Endothelial cell of umbilical vein (primary cell): ENCODE data around the gene TRAPPC4. TPM values are rescaled to one million over a fixed set of nuclear protein-coding genes. Genes with fewer than 3 reads are reported as not detected.

Source experiments
- BruUV-seq: library from RNA; stranded (reverse); fragments of 400-500 nt; replicated peaks from 2 replicates; lab custom pipeline; 2021; lab: Mats Ljungman, UMichigan
- CTCF ChIA-PET: fragments of 300-600, 350-600 bp; sonication (Branson Sonifier 250); formaldehyde crosslinking; loops from one replicate; lab custom pipeline; 2021; ENCODE audit warnings: antibody characterized with exemption, inconsistent platforms; lab: Charles Lee
- POLR2A ChIA-PET: fragments of 300-600, 350-600 bp; sonication (Branson Sonifier 250); formaldehyde crosslinking; loops from one replicate; lab custom pipeline; 2021; ENCODE audit warnings: antibody characterized with exemption, inconsistent platforms; lab: Charles Lee
- DNase-seq: peaks from one replicate; pipeline ENCODE4 v3.0.0-alpha.2; 2011; ENCODE audit warnings: low read depth, low spot score
- FAIRE-seq: peaks from 2 replicates; lab custom pipeline; 2011; peaks lifted over from hg19 to GRCh38; lab: Jason Lieb, UNC
- H2AFZ ChIP-seq: 2 replicates; pipeline ENCODE4 v1.6.0; 2012; ENCODE audit warnings: low read depth, low read length, control low read depth, inconsistent platforms
- H3K27ac ChIP-seq: 2 replicates; pipeline ENCODE4 v1.5.1; 2011; ENCODE audit warnings: low read depth, mild to moderate bottlenecking, control low read depth, low read length, moderate library complexity; ENCODE audit not compliant: insufficient read depth
- H3K27me3 ChIP-seq, 2 experiments: 2 replicates each; pipeline versions ENCODE4 v1.6.0 to v1.6.1; 2011; ENCODE audit warnings: low read length in 2 of 2, mixed read lengths in 1 of 2; ENCODE audit not compliant: control insufficient read depth in 2 of 2, insufficient read depth in 2 of 2
- H3K36me3 ChIP-seq, 2 experiments: 2 replicates in 1 of 2; 3 replicates in 1 of 2; pipeline ENCODE4 v1.5.1; 2011; ENCODE audit warnings: low read length in 2 of 2, mild to moderate bottlenecking in 1 of 2, moderate library complexity in 1 of 2; ENCODE audit not compliant: control insufficient read depth in 2 of 2, insufficient read depth in 2 of 2; ENCODE audit errors: extremely low read depth in 1 of 2
- H3K4me1 ChIP-seq: 3 replicates; pipeline ENCODE4 v1.5.1; 2011; ENCODE audit warnings: mild to moderate bottlenecking, low read length; ENCODE audit not compliant: control insufficient read depth, insufficient read depth; ENCODE audit errors: extremely low read depth
- H3K4me2 ChIP-seq: 2 replicates; pipeline ENCODE4 v1.6.1; 2011; ENCODE audit warnings: low read length, control low read depth, mixed read lengths; ENCODE audit not compliant: insufficient read depth
- H3K4me3 ChIP-seq, 3 experiments: fragments of 200-600 bp in 1 of 3; sonication (generic), shearing (Covaris generic) in 1 of 3; replicated peaks in 1 of 3; 2 replicates each; pipeline ENCODE4 v1.5.1; 2011 to 2016; ENCODE audit warnings: control low read depth in 3 of 3, low read length in 3 of 3, mild to moderate bottlenecking in 2 of 3, inconsistent platforms in 1 of 3, low read depth in 1 of 3, moderate library complexity in 1 of 3; ENCODE audit not compliant: insufficient read depth in 1 of 3
- H3K79me2 ChIP-seq: 2 replicates; pipeline ENCODE4 v1.6.0; 2012; ENCODE audit warnings: low read length, inconsistent platforms; ENCODE audit not compliant: control insufficient read depth, insufficient read depth
- H3K9ac ChIP-seq: replicated peaks from 2 replicates; pipeline ENCODE3; 2011; ENCODE audit warnings: low read length, control low read depth; ENCODE audit not compliant: insufficient read depth; ENCODE audit errors: extremely low read depth
- H3K9me1 ChIP-seq: replicated peaks from 3 replicates; pipeline ENCODE4 v1.6.0; 2011; ENCODE audit warnings: mild to moderate bottlenecking, low read length; ENCODE audit not compliant: control insufficient read depth, insufficient read depth; ENCODE audit errors: extremely low read depth
- H3K9me3 ChIP-seq: replicated peaks from 2 replicates; pipeline ENCODE4 v1.5.1; 2012; ENCODE audit warnings: low read length, inconsistent platforms; ENCODE audit not compliant: control insufficient read depth, insufficient read depth
- H4K20me1 ChIP-seq: replicated peaks from 2 replicates; pipeline ENCODE3; 2011; ENCODE audit warnings: mild to moderate bottlenecking, low read length; ENCODE audit not compliant: control insufficient read depth, insufficient read depth; ENCODE audit errors: extremely low read depth
- EZH2 ChIP-seq: IDR thresholded peaks from 2 replicates; pipeline ENCODE4 v1.6.1; 2012; ENCODE audit warnings: borderline replicate concordance, low read depth, mild to moderate bottlenecking, moderate library complexity, low read length, inconsistent platforms; ENCODE audit not compliant: severe bottlenecking
- FOS ChIP-seq: IDR thresholded peaks from 2 replicates; pipeline ENCODE4 v1.6.1; 2011; ENCODE audit warnings: mild to moderate bottlenecking, low read length, moderate library complexity, borderline replicate concordance; ENCODE audit not compliant: insufficient read depth
- GATA2 ChIP-seq: IDR thresholded peaks from 2 replicates; pipeline ENCODE4 v1.7.0; 2011; ENCODE audit warnings: low read depth, mild to moderate bottlenecking, moderate library complexity, mixed read lengths, low read length; ENCODE audit not compliant: insufficient read length, insufficient read depth
- JUN ChIP-seq: IDR thresholded peaks from 2 replicates; pipeline ENCODE4 v1.6.1; 2011; ENCODE audit warnings: borderline replicate concordance, low read depth; ENCODE audit not compliant: insufficient read length, insufficient read depth
- MYC ChIP-seq: IDR thresholded peaks from one replicate; pipeline ENCODE4 v1.6.1; 2011; ENCODE audit warnings: mild to moderate bottlenecking, low read depth, low read length
- POLR2A ChIP-seq: IDR thresholded peaks from 2 replicates; pipeline ENCODE4 v1.6.1; 2012; ENCODE audit warnings: low read depth, mild to moderate bottlenecking, control low read depth, low read length
- POLR2AphosphoS5 ChIP-seq: IDR thresholded peaks from 2 replicates; pipeline ENCODE4 v1.6.1; 2012; ENCODE audit warnings: low read depth, mild to moderate bottlenecking, control low read depth, low read length, moderate library complexity; ENCODE audit not compliant: insufficient read depth
- dilution Hi-C: fragments of 300-500 bp; cut with MboI; formaldehyde crosslinking; loops from one replicate; pipeline ENCODE4 v1.15.0; 2019; ENCODE audit warnings: low sequenced_read_pairs; ENCODE audit not compliant: extremely low pct_ligation_motif_present
- intact Hi-C: fragments of 100-400 bp; cut with micrococcal nuclease; formaldehyde crosslinking; loops from one replicate; pipeline ENCODE4 v1.10.0; 2022
- polyA plus RNA-seq, 4 experiments: library from polyadenylated mRNA; depleted of rRNA in 3 of 4; stranded (reverse) in 3 of 4; unstranded in 1 of 4; fragments of >200 nt; gene quantifications; 2 replicates each; pipeline versions ENCODE4 v1.2.1 to v1.2.3, GENCODE V29; 2011 to 2012; ENCODE audit warnings: missing spikeins in 1 of 4
- total RNA-seq: library from RNA; stranded (reverse); gene quantifications from 2 replicates; pipeline ENCODE4 v1.2.3, GENCODE V29; 2021
- TF ChIP-seq, protein P1 (sequence below), 2 donors: IDR thresholded peaks; 1 replicate in 1 of 2; 2 replicates in 1 of 2; pipeline ENCODE4 v1.5.1; 2011; ENCODE audit warnings: low read length in 2 of 2, mild to moderate bottlenecking in 2 of 2, moderate library complexity in 2 of 2, control low read depth in 1 of 2, inconsistent platforms in 1 of 2, low read depth in 1 of 2; ENCODE audit not compliant: insufficient read depth in 1 of 2; ENCODE audit errors: extremely low read depth in 1 of 2
- TF ChIP-seq, protein P2 (sequence below): IDR thresholded peaks from 2 replicates; pipeline ENCODE4 v1.6.1; 2011; ENCODE audit not compliant: insufficient read depth, insufficient read length

TRAPPC4 gene
- total and polyA plus RNA-seq, 2 donors (not counting 3 experiments of a cell fraction or from before 2014, with no cell fraction given): 64.2 to 224 TPM

DNA sequence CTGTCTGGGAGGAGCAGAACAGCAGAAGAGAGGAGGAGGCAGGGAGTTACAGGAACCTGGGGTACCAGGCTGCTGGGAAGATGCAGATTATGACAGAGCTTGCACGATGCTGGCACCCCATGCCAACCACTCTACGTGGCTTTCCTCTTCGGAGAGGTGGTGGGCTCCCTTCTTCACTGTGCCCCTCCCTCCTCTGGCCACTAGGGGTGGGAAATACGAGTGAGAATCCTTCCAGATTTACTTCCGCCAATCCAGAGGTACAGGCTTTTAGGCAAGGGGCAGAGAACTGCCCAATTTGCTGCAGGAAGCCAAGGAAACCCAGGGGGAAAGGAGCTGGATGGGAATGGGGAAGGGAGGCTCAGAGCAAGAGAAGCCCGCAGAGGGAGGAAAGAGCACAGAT is 26.1 kb downstream of the TRAPPC4 start:
- ChIA-PET POLR2A (interaction anchor here (0.6 kb wide), 1 partner anchor 33 kb away, joined by 4 read pairs; no protein-coding TSS in a partner anchor), CTCF (interaction anchor here (0.7 kb wide), 1 partner anchor 472 kb away, joined by 3 read pairs; the partner anchor contains the start of gene ARCN1)
- no peak overlapping the region for H3K4me3 ChIP-seq
- H3K36me3 ChIP-seq: peaks cover 13 to 43% of the 10 kb centered on the region in 2 experiments
- H4K20me1 ChIP-seq: no peaks in the 10 kb centered on the region
- dilution Hi-C loops (no loop called here), intact Hi-C loops (no loop called here)
- H3K9me1 ChIP-seq: no peaks in the 10 kb centered on the region
- H3K27ac ChIP-seq: no peak overlapping the region
- no peaks in the 10 kb centered on the region for H3K9me3 ChIP-seq
- FAIRE-seq: no peak
- peaks cover 0 to 1% of the 10 kb centered on the region in 2 experiments for H3K27me3 ChIP-seq
- TF ChIP-seq POLR2AphosphoS5: no peak
- TF ChIP-seq, protein P1, sequence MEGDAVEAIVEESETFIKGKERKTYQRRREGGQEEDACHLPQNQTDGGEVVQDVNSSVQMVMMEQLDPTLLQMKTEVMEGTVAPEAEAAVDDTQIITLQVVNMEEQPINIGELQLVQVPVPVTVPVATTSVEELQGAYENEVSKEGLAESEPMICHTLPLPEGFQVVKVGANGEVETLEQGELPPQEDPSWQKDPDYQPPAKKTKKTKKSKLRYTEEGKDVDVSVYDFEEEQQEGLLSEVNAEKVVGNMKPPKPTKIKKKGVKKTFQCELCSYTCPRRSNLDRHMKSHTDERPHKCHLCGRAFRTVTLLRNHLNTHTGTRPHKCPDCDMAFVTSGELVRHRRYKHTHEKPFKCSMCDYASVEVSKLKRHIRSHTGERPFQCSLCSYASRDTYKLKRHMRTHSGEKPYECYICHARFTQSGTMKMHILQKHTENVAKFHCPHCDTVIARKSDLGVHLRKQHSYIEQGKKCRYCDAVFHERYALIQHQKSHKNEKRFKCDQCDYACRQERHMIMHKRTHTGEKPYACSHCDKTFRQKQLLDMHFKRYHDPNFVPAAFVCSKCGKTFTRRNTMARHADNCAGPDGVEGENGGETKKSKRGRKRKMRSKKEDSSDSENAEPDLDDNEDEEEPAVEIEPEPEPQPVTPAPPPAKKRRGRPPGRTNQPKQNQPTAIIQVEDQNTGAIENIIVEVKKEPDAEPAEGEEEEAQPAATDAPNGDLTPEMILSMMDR (IDR thresholded peaks at IDR 0.05; ENCODE audit: extremely low read depth in 1 of 2, insufficient read depth in 1 of 2, low read depth in 1 of 2, low read length in 2 of 2): peak in 1 of 2 donors; percentile 25
- TSS peak; percentile 64 for BruUV-seq
- H3K79me2 ChIP-seq: no peaks in the 10 kb centered on the region
- H3K4me1 ChIP-seq: no peaks in the 10 kb centered on the region
- no peak overlapping the region for H2AFZ ChIP-seq
- no peak overlapping the region for H3K9ac ChIP-seq
- DNase-seq: no peak
- no peak overlapping the region for H3K4me2 ChIP-seq

DNA sequence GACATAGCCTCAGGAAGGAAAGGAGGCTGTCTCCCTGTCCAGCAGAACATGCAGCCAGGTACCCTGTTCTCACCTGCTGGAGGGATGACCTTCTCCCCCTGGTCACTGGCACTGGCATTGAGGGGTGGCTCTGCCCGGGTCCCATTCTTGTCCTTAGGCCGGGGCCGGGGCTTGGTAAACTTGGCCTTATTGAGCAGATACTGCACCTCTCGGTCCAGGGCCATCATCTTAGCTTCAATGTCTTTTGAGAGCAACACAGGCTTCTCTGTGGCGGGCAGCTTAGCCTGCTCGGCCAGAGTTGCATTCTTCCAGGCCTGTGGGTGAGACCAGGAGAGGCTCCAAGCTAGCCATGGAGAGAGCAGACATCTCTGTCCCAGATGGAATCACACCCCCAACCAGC is 27.9 kb downstream of the TRAPPC4 start:
- TF ChIP-seq JUN (no peak), POLR2A (no peak), EZH2 (no peak), MYC (no peak), POLR2AphosphoS5 (no peak), GATA2 (no peak), FOS (no peak)
- TF ChIP-seq, protein P2, sequence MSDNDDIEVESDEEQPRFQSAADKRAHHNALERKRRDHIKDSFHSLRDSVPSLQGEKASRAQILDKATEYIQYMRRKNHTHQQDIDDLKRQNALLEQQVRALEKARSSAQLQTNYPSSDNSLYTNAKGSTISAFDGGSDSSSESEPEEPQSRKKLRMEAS: no peak
- TF ChIP-seq, protein P1 (IDR thresholded peaks at IDR 0.05; ENCODE audit: extremely low read depth in 1 of 2, insufficient read depth in 1 of 2, low read depth in 1 of 2, low read length in 2 of 2): no peak
- Histone ChIP-seq H3K9me1 (no peaks in the 10 kb centered on the region), H3K4me1 (no peaks in the 10 kb centered on the region), H3K27me3 (no peaks in the 10 kb centered on the region), H3K36me3 (peaks cover 18 to 52% of the 10 kb centered on the region in 2 experiments), H2AFZ (no peak overlapping the region), H3K9me3 (no peaks in the 10 kb centered on the region), H4K20me1 (no peaks in the 10 kb centered on the region), H3K79me2 (no peaks in the 10 kb centered on the region), H3K4me2 (no peak overlapping the region), H3K27ac (no peak overlapping the region), H3K9ac (no peak overlapping the region), H3K4me3 (no peak overlapping the region)
- no peak for FAIRE-seq
- no TSS peak for BruUV-seq
- CTCF ChIA-PET: interaction anchor here (1.1 kb wide), 1 partner anchor 11 kb away, joined by 3 read pairs; no protein-coding TSS in a partner anchor
- POLR2A ChIA-PET: no interaction called here
- no peak for DNase-seq
- intact Hi-C loops: no loop called here
- dilution Hi-C loops: no loop called here
